GM21381 (cell line): ENCODE data around the gene SRP14.
"Not testable (repeated sequence)": the region's sequence is repeated elsewhere in the genome, so short reads cannot be mapped to it uniquely, and the experiment has no call there.

ENCODE experiments used
- ATAC-seq: cut with Tn5 transposase; IDR thresholded peaks from one replicate; pipeline ENCODE4 v1.9.1; 2021; ENCODE audit warnings: mild to moderate bottlenecking, moderate library complexity; ENCODE audit not compliant: unreplicated experiment

SRP14 gene

GRCh38 chr15:40031300-40031699 lies 7.7 kb downstream of the SRP14 start:
- no peak for ATAC-seq

GRCh38 chr15:40029979-40030893 lies 8.7 kb downstream of the SRP14 start:
- no peak for ATAC-seq

- ATAC-seq: no peak
These were observed 10.1 kb downstream of the SRP14 start for GRCh38 chr15:40028853-40029252.

GRCh38 chr15:40028193-40028592 lies 10.8 kb downstream of the SRP14 start:
- ATAC-seq: no peak

GRCh38 chr15:40016224-40016865 lies 22.6 kb downstream of the SRP14 start:
- no peak for ATAC-seq

- no peak for ATAC-seq
These were observed 24.6 kb downstream of the SRP14 start for GRCh38 chr15:40014390-40014789.

- not testable (repeated sequence) for ATAC-seq
These were observed 25.6 kb downstream of the SRP14 start for GRCh38 chr15:40013372-40013771.

- ATAC-seq: no peak
These were observed 27.7 kb downstream of the SRP14 start for GRCh38 chr15:40011303-40011702.

- ATAC-seq: no peak
These were observed 28.3 kb downstream of the SRP14 start for GRCh38 chr15:40010686-40011085.

GRCh38 chr15:40008061-40008765 lies 30.8 kb downstream of the SRP14 start:
- ATAC-seq: no peak

GRCh38 chr15:40006646-40007045 lies 32.3 kb downstream of the SRP14 start:
- ATAC-seq: no peak

GRCh38 chr15:40006003-40006402 lies 33.0 kb downstream of the SRP14 start:
- no peak for ATAC-seq

- ATAC-seq: no peak
These were observed 35.7 kb downstream of the SRP14 start for GRCh38 chr15:40003116-40003916.

GRCh38 chr15:40002295-40002694 lies 36.7 kb downstream of the SRP14 start:
- ATAC-seq: no peak

- no peak for ATAC-seq
These were observed 39.3 kb downstream of the SRP14 start for GRCh38 chr15:39999538-40000200.

GRCh38 chr15:39998511-39999077 lies 40.4 kb downstream of the SRP14 start:
- ATAC-seq: no peak

- no peak for ATAC-seq
These were observed 41.3 kb downstream of the SRP14 start for GRCh38 chr15:39997639-39998038.

GRCh38 chr15:39997031-39997430 lies 42.0 kb downstream of the SRP14 start:
- no peak for ATAC-seq

GRCh38 chr15:39996228-39996627 lies 42.8 kb downstream of the SRP14 start:
- not testable (repeated sequence) for ATAC-seq

- not testable (repeated sequence) for ATAC-seq
These were observed 46.0 kb downstream of the SRP14 start for GRCh38 chr15:39992953-39993352.
